Right lobe of liver (tissue), 4 donors: Measurements from ENCODE around the gene FAM111B.

Experiments used
- CTCF ChIP-seq, 4 donors: fragments of 200-600 bp in 3 of 4; fragments of 450-650 bp in 1 of 4; IDR thresholded peaks; one replicate each; pipeline versions ENCODE4 v1.5.1 to v1.8.0; 2016 to 2022; ENCODE audit warnings: antibody characterized with exemption in 4 of 4, mild to moderate bottlenecking in 2 of 4
- POLR2A ChIP-seq: fragments of 450-650 bp; IDR thresholded peaks from one replicate; pipeline ENCODE4 v1.6.1; 2017; ENCODE audit warnings: antibody characterized with exemption, mild to moderate bottlenecking
- donor health status: DM: no; HTN: no; CAD: no.
- donor health status: DM: no; HTN: no; CAD: no.
- donor health status: DM: no; HTN: yes; CAD: no.

GRCh38 chr11:59171508-59172322 is 64.7 kb downstream of the FAM111B start, which contains the start of gene DTX4:
- peak; percentile 70 to 93 (median 76) for TF ChIP-seq CTCF (IDR thresholded peaks at IDR 0.05)
- peak; percentile 65 for TF ChIP-seq POLR2A
